Activated T-helper 1 cell treated with anti-CD3 and anti-CD28 coated beads, Interleukin-2, amount 50 U/mL, for 16 hours (primary cell): ENCODE measurements around the gene HS6ST1.

Source experiments
- DNase-seq, 2 donors: peaks; one replicate each; pipeline ENCODE4 v3.0.0-alpha.2; 2020; ENCODE audit warnings: low read depth in 1 of 2, low spot score in 1 of 2

Gene HS6ST1

GRCh38 chr2:128318776-128319464 lies at the start of gene HS6ST1:
Gene HS6ST1 (minus strand): TSS chr2:128318868. CDS start chr2:128318563, 305 bp downstream.
- peak; percentile 78 to 83 for DNase-seq

DNA sequence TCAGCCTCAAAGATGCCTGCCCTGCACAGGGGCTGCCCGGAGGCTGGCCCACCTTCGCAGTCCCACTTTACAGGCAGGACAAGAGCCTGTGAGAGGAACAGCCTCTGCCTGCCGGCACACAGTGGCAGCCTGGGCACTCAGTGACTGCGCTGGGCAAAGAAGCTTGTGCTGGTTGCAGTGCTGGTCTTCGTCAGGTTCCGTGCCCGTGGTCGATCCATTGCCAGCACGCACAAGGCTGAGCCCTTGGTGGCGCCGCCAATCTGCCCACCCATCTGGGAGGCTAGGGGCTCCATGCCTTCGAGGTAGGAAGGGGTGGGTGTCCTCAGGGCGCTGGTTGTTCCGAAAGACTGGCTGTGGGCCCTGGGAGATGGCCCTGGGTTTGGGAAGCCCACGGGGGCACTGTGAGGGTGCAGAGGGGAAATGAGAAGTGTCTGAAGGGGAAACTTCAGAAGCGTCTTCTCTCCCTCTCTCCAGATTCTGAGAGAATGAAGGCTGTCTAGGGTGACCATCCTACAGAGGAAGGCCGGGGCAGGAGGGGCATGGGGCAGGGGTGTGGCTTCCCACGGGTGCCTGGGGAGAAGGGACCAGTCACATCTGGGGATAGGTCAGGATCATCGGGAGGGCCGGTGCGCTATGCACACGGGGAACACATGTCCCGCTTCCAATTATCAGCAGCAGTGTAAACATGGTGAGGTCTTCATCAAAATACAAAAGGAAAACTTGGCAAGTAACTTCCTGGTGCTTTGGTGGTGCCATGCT lies 49.1 kb upstream of the HS6ST1 start:
- no peak for DNase-seq

DNA sequence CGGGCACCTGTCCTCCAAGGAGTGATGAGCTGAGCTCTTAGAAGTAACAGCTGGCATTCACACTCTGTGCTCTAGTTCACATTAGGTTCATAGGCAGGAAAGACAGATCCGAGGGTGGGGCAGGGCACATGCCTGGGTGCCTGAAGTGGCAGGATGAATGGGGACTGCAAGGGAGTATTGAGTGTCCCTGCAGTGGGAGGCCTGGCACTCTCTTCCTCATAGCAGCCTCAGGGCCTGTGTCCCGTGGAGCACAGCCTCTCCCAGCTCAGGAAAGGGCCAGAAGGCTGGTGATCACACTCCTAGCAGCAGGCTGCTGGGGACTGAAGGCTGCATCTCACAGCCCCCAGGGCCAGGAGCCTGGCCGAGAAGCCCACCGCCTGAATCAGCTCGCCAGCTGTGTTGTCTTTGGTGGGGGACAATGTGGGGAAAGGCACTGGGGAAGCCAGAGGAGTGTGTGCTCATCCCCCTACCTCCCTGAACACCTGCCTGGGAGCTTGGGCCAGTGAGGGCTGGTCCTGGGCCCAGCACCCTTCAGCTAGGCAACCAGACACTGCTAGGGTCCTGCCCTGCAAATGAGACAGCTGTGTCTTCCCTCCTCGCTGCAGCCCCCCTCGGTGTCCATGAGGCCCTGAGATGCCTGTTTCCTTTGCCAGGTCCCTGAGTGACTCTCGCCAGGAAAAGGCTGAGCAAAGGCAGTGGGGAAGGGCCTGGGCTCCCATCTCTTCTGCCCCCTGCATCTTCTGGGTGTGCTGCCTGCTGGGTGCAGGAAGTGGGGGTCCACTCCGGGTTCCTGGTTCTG lies 48.2 kb upstream of the HS6ST1 start:
- no peak for DNase-seq

DNA sequence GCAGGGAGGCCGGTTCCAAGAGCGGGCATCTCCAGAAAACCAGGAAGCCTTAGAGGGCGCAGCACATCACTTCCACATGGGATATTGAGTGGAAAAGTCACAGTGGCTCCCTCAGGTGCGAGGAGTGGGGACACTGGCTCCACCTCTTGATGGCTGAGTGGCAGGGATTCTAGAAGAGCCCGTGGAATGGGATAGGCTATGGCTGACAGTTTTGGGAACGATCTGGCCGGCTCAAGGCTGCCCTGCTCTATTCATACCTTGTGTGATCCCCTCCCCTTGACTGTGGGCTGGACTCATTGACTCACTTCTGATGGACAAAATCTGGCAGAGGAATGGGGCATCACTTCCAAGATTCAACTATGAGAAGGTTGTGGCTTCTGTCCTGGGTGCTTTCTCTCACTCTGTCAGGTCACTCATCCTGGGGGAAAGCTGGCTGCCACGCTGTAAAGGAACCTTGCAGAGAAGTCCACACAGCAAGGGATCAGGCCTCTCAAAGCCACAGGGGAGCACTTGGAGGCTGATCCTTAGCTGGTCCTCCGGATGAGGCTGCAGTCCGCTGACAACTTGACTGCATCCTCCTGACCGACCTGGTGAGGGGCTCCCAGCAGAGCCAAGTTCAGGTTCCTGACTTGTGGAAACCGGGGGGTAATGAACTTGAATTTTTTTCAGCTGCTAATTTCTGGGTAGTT lies 46.7 kb upstream of the HS6ST1 start:
- no peak for DNase-seq

DNA sequence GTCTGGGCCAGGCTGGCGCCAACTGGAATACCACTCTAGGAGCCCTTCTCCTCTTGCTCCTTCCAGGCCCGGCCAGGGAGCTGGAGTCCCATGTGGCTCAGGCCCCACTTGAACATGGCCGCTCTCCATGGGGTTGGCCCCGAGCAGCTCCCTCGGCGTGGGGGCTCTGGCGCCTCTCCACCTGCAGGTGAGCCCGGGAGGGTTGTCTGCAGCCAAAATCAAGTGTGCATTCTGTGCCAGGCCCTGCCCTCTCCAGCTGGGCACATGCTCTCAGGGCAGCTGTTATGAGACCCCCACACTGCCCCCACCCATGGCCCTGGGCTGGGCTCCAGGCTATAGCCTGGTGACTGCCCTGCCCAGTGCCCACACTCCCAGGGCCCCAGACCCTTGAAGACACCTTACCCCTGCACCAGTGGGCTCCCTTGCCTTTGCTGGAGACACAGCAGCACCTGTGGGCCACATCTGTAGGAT lies 45.8 kb upstream of the HS6ST1 start:
- no peak for DNase-seq

- no peak for DNase-seq
Observed at GRCh38 chr2:128363934-128364361, 45.3 kb upstream of the HS6ST1 start.

DNA sequence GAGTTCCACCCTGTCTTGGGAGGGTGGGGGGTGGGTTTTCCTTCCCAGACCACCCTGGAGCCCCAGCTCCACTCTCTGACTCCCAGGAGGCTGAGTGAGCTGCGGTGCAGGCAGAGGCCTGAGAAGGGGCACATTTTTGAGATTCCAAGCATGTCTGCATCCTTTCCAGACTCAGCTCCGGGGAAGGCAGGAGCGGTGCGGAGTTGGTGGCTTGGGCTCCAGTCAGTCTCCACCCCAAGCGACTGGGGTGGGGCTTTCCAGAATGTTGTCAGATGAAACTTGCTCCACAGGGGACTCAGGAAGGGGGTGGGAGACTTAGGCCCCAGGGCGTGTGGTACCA lies 44.2 kb upstream of the HS6ST1 start:
- DNase-seq = no peak

GRCh38 chr2:128362176-128362888 lies 43.7 kb upstream of the HS6ST1 start:
- DNase-seq = no peak

- no peak for DNase-seq
Observed at GRCh38 chr2:128361376-128362131, 42.9 kb upstream of the HS6ST1 start.

GRCh38 chr2:128360711-128361110 lies 42.0 kb upstream of the HS6ST1 start:
- no peak for DNase-seq

DNA sequence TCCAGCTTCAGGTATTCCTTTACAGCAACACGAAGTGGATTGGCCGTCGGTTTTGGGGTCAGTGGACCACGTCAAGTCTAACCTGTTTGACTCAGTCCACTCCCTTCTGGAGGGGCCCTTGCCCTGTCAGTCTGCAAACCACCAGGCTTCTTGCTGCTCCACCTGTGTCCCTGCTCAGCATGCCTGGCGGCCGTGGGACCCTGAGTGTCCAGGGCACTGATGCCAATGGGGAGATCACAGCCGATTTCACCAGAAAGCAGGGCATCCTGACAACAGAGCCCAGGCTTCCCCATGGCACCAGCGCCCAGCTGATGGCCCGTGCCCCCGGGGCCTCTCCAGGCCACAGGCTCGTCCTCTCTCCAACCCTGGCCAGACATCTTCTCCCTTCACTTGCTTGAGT lies 41.2 kb upstream of the HS6ST1 start:
- DNase-seq = no peak

GRCh38 chr2:128358941-128359731 lies 40.5 kb upstream of the HS6ST1 start:
- no peak for DNase-seq

GRCh38 chr2:128357506-128358370 lies 39.1 kb upstream of the HS6ST1 start:
- DNase-seq = no peak

DNA sequence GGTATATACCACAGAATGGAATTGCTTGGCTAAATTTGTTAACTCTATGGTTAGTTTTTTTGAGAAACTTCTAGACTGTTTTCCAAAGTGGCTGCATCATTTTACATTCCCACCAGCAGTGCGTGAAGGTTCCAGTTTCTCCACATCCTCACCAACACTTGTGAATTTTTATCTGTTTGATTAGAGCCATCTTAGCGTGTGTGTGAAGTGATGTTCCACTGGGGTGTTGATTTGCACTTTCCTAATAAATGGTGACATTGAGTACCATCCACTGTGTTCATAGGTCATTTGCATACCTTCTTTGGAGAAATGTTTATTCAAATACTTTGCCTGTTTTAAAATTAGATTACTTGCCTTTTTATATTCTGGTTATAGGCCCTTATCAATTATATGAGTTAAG lies 37.5 kb upstream of the HS6ST1 start:
- DNase-seq = no peak

- DNase-seq = no peak
Observed at GRCh38 chr2:128354726-128355470, 36.2 kb upstream of the HS6ST1 start.

- no peak for DNase-seq
Observed at GRCh38 chr2:128354161-128354560, 35.5 kb upstream of the HS6ST1 start.

DNA sequence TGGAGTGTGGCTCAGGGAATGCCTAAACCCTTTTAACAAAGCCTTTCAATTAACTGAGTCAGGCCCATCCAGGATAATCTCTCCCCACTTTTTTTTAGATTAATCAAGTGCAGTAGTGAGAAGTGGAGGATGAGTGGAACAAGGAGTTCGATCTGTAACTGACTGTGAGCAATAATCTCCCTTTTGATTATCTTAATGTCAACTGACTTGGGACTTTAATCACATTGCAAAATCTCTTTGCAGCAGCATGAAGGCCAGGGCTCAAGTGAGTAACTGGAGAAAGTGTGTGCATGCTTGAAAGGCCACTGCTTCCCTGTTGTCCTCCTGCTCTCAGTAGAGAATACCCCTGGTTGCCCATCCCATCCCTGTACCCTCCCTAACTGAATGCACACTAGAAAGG lies 32.1 kb upstream of the HS6ST1 start:
- DNase-seq = no peak
